Osteoblast (primary cell): ENCODE measurements around the gene MPO. TPM values are rescaled to one million over a fixed set of nuclear protein-coding genes. Genes with fewer than 3 reads are reported as not detected.

Experiments used
- DNase-seq: peaks from one replicate; pipeline ENCODE4 v3.0.0; 2011; ENCODE audit warnings: low spot score, mixed read lengths; ENCODE audit not compliant: insufficient read length; ENCODE audit errors: missing footprints
- H2AFZ ChIP-seq: 2 replicates; pipeline ENCODE4 v1.6.0; 2011; ENCODE audit warnings: mild to moderate bottlenecking, low read length
- H3K27ac ChIP-seq: 2 replicates; pipeline ENCODE4 v1.5.1; 2011; ENCODE audit warnings: mild to moderate bottlenecking, low read depth, low read length, moderate library complexity
- H3K27me3 ChIP-seq: 2 replicates; pipeline ENCODE4 v1.6.0; 2012; ENCODE audit warnings: mild to moderate bottlenecking, control low read depth, inconsistent platforms, low read length, moderate library complexity; ENCODE audit not compliant: insufficient read depth
- H3K36me3 ChIP-seq: 2 replicates; pipeline ENCODE4 v1.5.1; 2011; ENCODE audit warnings: mild to moderate bottlenecking, low read length, control low read depth, moderate library complexity; ENCODE audit not compliant: insufficient read depth
- H3K4me1 ChIP-seq: 2 replicates; pipeline ENCODE4 v1.5.1; 2011; ENCODE audit warnings: mild to moderate bottlenecking, low read length, control low read depth, moderate library complexity; ENCODE audit not compliant: insufficient read depth
- H3K4me2 ChIP-seq: 2 replicates; pipeline ENCODE4 v1.6.0; 2011; ENCODE audit warnings: mild to moderate bottlenecking, low read length; ENCODE audit not compliant: insufficient read depth
- H3K4me3 ChIP-seq: fragments of 200-600 bp; sonication (generic); 3 replicates; pipeline ENCODE4 v1.5.1; 2012; ENCODE audit warnings: mild to moderate bottlenecking, low read length, inconsistent platforms; ENCODE audit not compliant: insufficient read depth
- H3K79me2 ChIP-seq: 2 replicates; pipeline ENCODE4 v1.6.0; 2012; ENCODE audit warnings: mild to moderate bottlenecking, low read length, control low read depth, inconsistent platforms; ENCODE audit not compliant: insufficient read depth
- H3K9me3 ChIP-seq: 2 replicates; pipeline ENCODE4 v1.5.1; 2011; ENCODE audit warnings: low read depth, low read length, control low read depth
- H4K20me1 ChIP-seq: 2 replicates; pipeline ENCODE4 v1.6.0; 2012; ENCODE audit warnings: mild to moderate bottlenecking, low read length, control low read depth; ENCODE audit not compliant: insufficient read depth
- total RNA-seq: library from RNA; depleted of rRNA; stranded (reverse); fragments of >200 nt; gene quantifications from 2 replicates; pipeline ENCODE4 v1.2.3, GENCODE V29; 2012
- TF ChIP-seq, protein P1 (sequence below): IDR thresholded peaks from 2 replicates; pipeline ENCODE4 v1.5.1; 2011; ENCODE audit warnings: mild to moderate bottlenecking, low read depth, low read length, moderate library complexity; ENCODE audit errors: extremely low read depth

The MPO gene
- total RNA-seq, 1 donor = under 0.01 TPM

DNA sequence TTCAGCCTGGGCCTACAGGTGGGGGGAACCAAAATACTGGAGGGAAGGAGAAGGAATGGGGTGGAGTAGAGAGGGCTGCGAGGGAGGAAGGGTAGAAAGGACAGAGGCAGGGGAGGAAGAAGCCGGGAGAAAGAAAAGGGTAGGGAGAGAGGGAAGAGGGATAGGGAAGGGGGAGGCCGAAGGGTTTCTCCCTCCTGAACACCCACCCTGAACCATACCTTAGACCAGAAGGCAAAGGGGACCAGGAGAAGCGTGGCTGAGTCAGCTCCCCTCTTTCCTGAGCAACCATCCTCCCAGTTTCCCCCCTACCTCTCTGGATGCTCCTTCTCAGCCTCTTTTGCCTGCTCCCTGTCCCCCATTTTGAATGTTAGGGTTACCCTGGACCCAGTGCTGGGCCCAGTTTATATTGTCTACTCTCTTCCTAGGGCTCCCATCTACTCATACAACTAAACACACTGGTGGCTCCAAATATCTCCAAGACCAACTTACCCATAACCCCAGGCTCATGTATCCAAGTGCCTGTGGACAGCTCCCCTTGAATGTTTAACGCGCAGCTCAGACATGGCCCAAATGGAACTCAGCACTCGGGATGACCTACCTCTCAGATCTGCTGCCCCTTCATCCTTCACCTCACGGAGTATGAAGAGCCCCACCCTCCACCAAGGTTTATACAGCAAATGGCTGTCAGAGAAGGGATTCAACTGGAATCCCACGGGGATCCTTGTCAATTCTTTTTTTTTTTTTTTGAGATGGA is 40.0 kb upstream of the MPO start:
- no peaks in the 10 kb centered on the region for H3K36me3 ChIP-seq
- DNase-seq = peak; percentile 81
- TF ChIP-seq, protein P1, sequence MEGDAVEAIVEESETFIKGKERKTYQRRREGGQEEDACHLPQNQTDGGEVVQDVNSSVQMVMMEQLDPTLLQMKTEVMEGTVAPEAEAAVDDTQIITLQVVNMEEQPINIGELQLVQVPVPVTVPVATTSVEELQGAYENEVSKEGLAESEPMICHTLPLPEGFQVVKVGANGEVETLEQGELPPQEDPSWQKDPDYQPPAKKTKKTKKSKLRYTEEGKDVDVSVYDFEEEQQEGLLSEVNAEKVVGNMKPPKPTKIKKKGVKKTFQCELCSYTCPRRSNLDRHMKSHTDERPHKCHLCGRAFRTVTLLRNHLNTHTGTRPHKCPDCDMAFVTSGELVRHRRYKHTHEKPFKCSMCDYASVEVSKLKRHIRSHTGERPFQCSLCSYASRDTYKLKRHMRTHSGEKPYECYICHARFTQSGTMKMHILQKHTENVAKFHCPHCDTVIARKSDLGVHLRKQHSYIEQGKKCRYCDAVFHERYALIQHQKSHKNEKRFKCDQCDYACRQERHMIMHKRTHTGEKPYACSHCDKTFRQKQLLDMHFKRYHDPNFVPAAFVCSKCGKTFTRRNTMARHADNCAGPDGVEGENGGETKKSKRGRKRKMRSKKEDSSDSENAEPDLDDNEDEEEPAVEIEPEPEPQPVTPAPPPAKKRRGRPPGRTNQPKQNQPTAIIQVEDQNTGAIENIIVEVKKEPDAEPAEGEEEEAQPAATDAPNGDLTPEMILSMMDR = no peak
- H2AFZ ChIP-seq = no peak overlapping the region
- H3K4me3 ChIP-seq = no peak overlapping the region
- no peak overlapping the region for H3K27ac ChIP-seq
- no peaks in the 10 kb centered on the region for H3K9me3 ChIP-seq
- no peaks in the 10 kb centered on the region for H4K20me1 ChIP-seq
- no peaks in the 10 kb centered on the region for H3K79me2 ChIP-seq
- no peak overlapping the region for H3K4me2 ChIP-seq
- no peaks in the 10 kb centered on the region for H3K4me1 ChIP-seq
- H3K27me3 ChIP-seq = peaks cover 14% of the 10 kb centered on the region

DNA sequence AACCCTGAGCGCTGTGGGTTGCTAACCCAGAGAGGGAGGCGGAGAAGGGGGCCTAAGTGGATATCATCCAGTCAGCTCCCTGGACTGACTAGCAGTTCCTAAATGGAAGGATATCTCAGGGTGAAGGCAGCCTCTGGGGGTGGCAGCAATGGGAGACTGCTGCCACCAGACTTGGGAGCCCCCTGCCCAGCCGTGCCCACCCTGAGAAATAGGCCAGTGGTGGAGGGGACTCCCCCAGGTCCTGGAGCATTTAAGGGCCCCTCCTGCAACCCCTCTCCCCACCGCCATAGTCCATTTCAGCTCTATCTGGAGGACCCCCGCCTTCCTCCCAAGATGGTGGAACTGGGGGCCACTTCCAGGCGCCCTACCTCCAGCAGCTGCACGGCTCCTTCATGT is 39.4 kb upstream of the MPO start:
- H2AFZ ChIP-seq = no peak overlapping the region
- H3K27me3 ChIP-seq = peaks cover 11% of the 10 kb centered on the region
- no peak overlapping the region for H3K4me3 ChIP-seq
- H3K27ac ChIP-seq = no peak overlapping the region
- H3K79me2 ChIP-seq = no peaks in the 10 kb centered on the region
- H3K4me2 ChIP-seq = no peak overlapping the region
- no peaks in the 10 kb centered on the region for H3K4me1 ChIP-seq
- DNase-seq = peak; percentile 52
- H4K20me1 ChIP-seq = no peaks in the 10 kb centered on the region
- TF ChIP-seq, protein P1 = no peak
- H3K36me3 ChIP-seq = no peaks in the 10 kb centered on the region
- H3K9me3 ChIP-seq = no peaks in the 10 kb centered on the region

DNA sequence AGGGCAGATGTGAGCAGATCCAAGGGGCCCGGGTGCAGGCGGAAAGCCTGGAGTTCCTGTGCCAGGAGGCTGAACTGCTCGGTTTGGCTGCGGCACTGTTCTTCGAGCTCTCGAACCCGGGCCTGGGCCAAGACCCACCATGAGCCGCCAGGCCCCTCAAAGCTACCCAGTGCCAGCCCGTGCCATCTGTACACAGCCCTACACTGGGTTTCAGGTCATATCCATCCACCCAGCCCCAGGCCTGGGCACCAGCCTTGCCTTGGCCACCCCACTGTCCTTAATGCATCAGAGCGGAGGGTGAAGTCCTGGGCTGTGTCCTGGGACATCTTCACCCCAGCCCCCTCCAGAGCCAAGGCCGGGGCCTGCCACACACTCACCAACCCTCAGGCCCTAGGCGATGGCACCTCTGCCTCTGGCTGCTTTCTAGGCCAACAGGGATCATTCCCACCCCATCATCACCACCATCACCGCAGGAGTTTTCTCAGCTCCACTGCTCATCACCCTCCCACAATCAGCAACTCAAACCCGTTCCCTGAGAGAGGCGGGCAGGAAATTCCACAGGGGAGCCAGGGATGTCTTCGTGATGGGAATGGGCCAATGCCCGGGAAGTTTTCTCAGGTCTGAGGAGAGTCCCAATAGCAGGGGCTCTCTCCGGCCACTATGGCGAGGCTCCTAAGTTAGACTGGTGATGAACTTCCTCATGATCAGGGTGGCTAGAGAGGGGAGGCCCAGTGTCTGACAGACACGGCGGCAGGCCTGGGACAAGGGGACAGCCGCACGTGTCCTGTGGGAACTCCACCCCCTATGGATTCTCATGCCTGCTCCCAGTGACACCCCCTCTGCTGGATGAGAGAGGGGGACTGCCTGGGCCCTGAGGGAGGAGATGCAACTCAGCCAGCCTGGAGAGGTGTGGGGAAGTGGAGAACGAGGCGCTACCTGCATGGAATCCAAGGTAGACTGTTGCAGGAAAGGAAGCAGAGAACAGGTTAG is 38.7 kb upstream of the MPO start:
- H3K9me3 ChIP-seq = no peaks in the 10 kb centered on the region
- H3K4me2 ChIP-seq = no peak overlapping the region
- no peaks in the 10 kb centered on the region for H4K20me1 ChIP-seq
- TF ChIP-seq, protein P1 = no peak
- peaks cover 6% of the 10 kb centered on the region for H3K27me3 ChIP-seq
- H2AFZ ChIP-seq = no peak overlapping the region
- no peaks in the 10 kb centered on the region for H3K36me3 ChIP-seq
- H3K79me2 ChIP-seq = no peaks in the 10 kb centered on the region
- H3K27ac ChIP-seq = no peak overlapping the region
- no peaks in the 10 kb centered on the region for H3K4me1 ChIP-seq
- H3K4me3 ChIP-seq = no peak overlapping the region
- peak; percentile 74 for DNase-seq
